Measurements from ENCODE around the gene DUS3L. TPM values are rescaled to one million over a fixed set of nuclear protein-coding genes. Genes with fewer than 3 reads are reported as not detected.

The DUS3L gene, protein sequence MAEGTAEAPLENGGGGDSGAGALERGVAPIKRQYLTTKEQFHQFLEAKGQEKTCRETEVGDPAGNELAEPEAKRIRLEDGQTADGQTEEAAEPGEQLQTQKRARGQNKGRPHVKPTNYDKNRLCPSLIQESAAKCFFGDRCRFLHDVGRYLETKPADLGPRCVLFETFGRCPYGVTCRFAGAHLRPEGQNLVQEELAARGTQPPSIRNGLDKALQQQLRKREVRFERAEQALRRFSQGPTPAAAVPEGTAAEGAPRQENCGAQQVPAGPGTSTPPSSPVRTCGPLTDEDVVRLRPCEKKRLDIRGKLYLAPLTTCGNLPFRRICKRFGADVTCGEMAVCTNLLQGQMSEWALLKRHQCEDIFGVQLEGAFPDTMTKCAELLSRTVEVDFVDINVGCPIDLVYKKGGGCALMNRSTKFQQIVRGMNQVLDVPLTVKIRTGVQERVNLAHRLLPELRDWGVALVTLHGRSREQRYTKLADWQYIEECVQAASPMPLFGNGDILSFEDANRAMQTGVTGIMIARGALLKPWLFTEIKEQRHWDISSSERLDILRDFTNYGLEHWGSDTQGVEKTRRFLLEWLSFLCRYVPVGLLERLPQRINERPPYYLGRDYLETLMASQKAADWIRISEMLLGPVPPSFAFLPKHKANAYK
- 22.9 and 31.2 TPM in 2 replicates for total RNA-seq

DNA sequence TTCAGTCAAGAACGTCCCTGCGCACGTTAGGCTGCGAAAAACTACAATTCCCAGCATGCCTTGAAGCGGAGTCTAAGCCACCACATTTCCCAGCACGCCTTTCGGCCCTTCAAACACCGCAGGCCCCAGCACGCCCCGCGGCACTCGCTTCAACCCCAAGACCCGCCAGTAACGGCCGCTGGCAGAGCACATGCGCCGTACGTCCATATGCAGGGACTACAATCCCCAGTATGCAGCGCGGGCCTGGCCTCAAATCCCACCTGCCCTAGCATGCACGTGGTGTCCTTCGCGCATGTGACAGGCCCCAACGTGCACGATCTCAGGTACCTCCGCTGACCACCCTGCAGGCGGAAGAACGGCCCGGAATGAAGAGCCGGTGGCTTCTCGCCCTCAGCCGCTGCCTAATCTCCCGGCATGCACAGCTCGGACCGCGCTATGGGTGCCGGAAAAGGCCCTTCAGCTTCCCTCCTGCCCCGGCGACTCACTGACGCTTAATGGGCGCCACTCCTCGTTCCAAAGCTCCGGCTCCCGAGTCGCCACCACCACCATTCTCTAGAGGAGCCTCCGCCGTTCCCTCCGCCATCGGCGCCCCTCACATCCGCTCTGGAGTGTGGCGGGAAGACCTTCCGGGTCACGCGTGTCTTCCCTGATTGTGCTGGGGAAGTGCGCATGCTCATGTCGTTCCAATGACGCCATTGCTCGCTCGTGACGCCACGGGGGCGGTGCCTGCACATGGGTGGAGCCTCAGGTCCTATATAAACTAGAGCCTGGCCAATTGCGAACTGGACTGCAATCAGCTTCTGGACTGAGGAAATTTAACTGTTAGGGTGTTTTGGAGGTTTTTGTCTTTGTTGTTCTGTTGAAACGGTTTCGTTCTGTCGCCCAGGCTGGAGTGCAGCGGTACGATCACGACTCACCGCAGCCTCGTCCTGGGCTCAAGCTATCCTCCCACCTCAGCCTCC lies at the start of gene DUS3L:
DUS3L (minus strand) TSS at position 605 of the 962 bp plus-strand sequence; CDS start at position 583, 22 bp downstream.

DNA sequence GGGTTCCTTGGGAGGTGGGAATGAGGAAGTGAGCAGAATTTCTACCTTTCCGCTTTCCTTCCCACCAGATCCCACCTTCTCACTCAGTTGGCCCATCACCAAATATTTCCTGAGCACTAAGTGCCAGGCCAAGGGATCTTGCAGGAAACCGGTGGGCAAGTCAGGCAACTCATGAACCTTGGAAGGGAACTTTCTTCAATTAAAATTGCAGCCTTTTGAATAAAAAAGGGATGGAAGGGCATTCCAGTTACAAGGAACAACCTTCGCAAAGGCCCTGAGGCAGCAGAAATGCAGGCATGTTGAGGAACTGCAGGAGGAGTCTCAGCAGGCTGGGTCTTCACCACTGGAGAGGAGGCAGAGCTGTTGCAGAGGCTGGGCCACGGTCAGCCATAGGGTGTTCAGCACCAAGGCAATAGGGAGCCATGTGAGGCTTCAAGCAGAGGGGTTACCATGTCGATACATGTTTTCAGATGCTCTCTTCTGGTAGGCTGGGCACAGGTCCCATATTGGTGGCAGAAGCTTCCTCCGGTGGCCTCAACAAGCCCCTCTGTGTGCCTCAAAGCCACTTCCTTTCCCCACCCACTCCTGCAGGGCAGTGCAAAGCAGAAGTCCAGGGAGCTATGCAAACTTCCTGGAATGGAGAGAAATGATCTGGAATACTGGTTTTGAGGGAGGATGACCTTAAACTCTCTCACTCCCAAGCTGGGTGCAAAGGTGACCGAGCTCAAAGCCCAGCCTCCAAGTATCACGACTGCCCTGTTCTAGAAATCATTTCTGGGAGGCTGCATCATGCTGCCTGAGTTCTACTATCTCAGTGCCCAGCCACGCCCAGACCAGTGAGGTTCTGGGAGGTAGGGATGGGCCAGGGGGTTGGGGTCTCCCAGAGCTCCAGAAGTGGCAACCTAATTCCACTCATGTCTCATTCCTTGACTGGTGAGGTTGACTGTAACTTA lies 48.4 kb upstream of the DUS3L start, which contains the start of gene FUT6:
FUT6 (minus strand) TSS at position 638 of the 953 bp plus-strand sequence. CDS start 7,135 bp downstream, outside the sequence.

DNA sequence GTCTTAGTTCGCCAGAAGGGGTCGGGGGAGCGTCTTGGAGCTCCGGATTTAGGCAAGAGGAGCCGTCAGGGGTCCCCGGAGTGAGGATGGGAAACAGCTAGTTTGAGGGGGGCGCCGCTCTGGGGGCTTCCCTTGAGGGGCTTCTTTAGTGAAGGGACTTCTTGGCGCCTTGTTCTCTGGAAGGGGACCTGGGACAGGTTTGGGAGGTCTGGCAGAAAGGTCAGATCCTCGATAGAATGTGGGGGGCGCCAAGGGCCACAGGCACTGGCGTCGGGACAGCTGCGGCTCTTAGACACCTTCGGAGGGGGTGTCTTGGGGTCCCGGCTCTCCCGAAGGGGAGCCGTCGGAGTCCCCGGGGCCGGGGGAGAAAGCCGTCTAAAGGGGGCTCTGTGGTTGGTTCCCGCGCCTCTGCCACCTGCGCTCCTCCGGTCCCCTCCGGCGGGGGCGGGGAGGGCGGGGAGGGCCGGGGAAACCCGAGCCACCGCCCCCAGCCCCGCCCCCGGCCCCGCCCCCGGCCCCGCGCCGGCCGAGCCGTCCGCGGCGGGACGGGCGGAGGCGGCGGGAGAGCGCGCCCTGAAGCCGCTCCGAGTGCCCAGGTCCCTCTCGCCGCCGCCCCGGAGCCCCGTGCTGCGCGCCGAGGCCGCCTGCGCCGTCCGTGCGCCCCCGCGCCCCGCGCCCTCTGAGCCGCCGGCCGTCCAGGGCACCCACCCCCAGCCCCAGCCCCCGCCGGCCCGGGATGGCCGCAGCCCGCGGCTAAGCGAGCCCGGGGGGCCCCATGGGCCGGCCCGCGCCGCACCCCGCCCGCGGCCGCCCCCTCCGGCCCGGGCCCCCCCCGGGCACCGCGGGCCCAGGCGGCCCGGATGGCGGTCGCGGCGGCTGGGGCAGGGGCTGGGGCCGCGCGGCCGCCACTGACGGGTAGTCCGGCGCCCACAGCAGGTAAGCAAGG lies 13.8 kb upstream of the DUS3L start, which contains the start of gene NRTN:
NRTN (plus strand) TSS at position 552 of the 946 bp plus-strand sequence. CDS start 19,099 bp downstream, outside the sequence.

DNA sequence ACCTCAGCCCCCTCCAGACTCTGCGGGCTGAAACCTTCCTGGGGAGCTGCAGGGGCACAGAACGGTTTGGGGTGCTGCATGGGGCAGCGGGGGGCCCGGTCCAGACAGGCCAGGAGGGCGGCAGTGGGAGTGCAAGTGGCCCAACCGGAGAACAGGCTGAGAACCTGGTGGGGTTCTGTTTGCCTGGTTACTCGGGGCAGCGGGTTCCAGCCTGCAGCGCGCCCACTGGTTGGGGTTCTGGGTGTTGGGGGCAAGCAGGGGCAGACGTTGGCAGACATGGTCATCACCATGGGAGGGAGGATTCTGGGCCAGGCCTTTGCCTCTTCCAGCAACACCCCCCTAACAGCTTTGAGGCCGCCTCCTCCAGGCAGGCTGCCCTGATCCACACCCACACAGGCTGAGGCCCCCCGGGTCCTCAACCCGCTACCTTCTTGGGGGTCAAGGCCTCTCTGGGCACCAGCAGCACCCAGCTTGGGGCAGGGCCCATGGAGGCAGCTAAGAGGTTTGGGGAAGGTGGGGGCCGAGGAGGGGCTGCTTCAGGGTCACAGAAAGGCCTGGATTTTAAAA lies 6.3 kb downstream of the DUS3L start, which contains the start of gene PRR22:
PRR22 (minus strand) TSS at position 166 of the 567 bp plus-strand sequence; CDS start at position 80, 86 bp downstream.

Other genes with a start within 250 kb of the DUS3L start
- gene TINCR, start 223.2 kb downstream of the DUS3L start, total RNA-seq: under 0.01 TPM in 2 replicates
- 31.1 and 48.9 TPM in 2 replicates for gene SAFB2, start 168.4 kb downstream of the DUS3L start, total RNA-seq
- 54.8 and 55.3 TPM in 2 replicates for gene SAFB, start 168.1 kb downstream of the DUS3L start, total RNA-seq
- 59.5 and 69.2 TPM in 2 replicates for gene MICOS13, start 110.6 kb downstream of the DUS3L start, total RNA-seq
- 10.5 and 12.0 TPM in 2 replicates for gene HSD11B1L, start 110.1 kb downstream of the DUS3L start, total RNA-seq
- 624 and 820 TPM in 2 replicates for gene RPL36, start 100.9 kb downstream of the DUS3L start, total RNA-seq
- 71.9 and 105 TPM in 2 replicates for gene LONP1, start 71.0 kb downstream of the DUS3L start, total RNA-seq
- gene CATSPERD, start 70.5 kb downstream of the DUS3L start, total RNA-seq: not detected in 2 replicates
- 0.09 and 0.16 TPM in 2 replicates for gene PRR22, start 6.4 kb downstream of the DUS3L start, total RNA-seq
- under 0.01 and 0.17 TPM in 2 replicates for gene NRTN, start 13.9 kb upstream of the DUS3L start, total RNA-seq
- gene FUT6, start 48.5 kb upstream of the DUS3L start, total RNA-seq: 0.09 and 0.16 TPM in 2 replicates
- not detected in 2 replicates for gene FUT3, start 60.3 kb upstream of the DUS3L start, total RNA-seq
- not detected in 2 replicates for gene FUT5, start 79.4 kb upstream of the DUS3L start, total RNA-seq
- gene NDUFA11, start 112.6 kb upstream of the DUS3L start, total RNA-seq: 230 and 313 TPM in 2 replicates
- gene VMAC, start 113.7 kb upstream of the DUS3L start, total RNA-seq: 6.4 and 7.6 TPM in 2 replicates
- gene CAPS, start 123.1 kb upstream of the DUS3L start, total RNA-seq: 4.6 and 8.8 TPM in 2 replicates
- gene RANBP3, start 187.0 kb upstream of the DUS3L start, total RNA-seq: 35.3 and 43.1 TPM in 2 replicates

Measured in bronchial smooth muscle cell (primary cell).